ENCODE measurements around the gene ANXA5.

DNA sequence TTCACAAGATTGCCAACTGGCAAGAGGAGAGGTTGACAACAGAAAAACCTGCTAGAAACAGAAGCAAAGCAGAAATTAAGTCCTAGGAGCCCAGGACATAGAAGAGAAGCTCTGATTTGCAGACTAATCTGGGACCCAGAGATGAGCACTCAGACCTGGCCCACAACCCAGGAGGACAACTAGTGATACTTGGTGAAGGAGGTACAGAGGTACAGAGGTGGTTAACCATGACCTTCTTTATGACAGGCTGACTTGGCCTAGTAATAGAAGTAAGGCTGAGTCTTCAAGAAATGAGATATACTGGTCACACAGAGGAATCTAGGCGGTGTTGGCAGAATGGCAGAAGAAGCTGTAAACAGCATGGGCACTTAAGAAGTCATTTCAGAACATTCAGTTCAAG is 43.6 kb downstream of the ANXA5 start:
- TF ChIP-seq, protein P1, sequence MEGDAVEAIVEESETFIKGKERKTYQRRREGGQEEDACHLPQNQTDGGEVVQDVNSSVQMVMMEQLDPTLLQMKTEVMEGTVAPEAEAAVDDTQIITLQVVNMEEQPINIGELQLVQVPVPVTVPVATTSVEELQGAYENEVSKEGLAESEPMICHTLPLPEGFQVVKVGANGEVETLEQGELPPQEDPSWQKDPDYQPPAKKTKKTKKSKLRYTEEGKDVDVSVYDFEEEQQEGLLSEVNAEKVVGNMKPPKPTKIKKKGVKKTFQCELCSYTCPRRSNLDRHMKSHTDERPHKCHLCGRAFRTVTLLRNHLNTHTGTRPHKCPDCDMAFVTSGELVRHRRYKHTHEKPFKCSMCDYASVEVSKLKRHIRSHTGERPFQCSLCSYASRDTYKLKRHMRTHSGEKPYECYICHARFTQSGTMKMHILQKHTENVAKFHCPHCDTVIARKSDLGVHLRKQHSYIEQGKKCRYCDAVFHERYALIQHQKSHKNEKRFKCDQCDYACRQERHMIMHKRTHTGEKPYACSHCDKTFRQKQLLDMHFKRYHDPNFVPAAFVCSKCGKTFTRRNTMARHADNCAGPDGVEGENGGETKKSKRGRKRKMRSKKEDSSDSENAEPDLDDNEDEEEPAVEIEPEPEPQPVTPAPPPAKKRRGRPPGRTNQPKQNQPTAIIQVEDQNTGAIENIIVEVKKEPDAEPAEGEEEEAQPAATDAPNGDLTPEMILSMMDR (IDR thresholded peaks at IDR 0.05): no peak
- no peak for TF ChIP-seq POLR2A (IDR thresholded peaks at IDR 0.05)
